ENCODE measurements around the gene UFM1.
A peak's percentile ranks its signal among the peaks of the same experiment; 100 is the strongest.
"Not testable (repeated sequence)": the region's sequence is repeated elsewhere in the genome, so short reads cannot be mapped to it uniquely, and the experiment has no call there.

UFM1 gene

GRCh38 chr13:38349390-38350113 lies at the start of gene UFM1:
UFM1 (plus strand) TSS chr13:38349851; CDS start chr13:38349920, 69 bp downstream.
- peak; percentile 78 for DNase-seq

DNA sequence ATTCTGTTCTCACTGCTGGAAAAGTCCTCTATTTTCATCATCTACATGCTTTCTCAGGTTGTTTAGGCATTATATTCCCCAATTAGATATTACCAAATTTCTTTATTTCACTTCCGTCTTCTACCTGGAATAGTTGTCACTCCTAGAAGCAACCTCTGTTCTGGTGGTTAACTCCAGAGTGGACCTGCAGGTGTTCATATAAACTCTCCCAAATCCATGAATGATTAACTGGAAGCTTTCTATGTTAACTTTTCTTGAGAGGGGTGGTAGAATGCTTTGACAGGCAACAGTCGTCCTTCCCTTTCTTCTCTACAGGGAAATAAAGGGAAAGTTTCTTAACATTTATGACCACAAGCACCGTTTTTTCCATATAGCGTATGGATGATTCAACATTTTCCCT lies 48.4 kb upstream of the UFM1 start:
- no peak for DNase-seq

DNA sequence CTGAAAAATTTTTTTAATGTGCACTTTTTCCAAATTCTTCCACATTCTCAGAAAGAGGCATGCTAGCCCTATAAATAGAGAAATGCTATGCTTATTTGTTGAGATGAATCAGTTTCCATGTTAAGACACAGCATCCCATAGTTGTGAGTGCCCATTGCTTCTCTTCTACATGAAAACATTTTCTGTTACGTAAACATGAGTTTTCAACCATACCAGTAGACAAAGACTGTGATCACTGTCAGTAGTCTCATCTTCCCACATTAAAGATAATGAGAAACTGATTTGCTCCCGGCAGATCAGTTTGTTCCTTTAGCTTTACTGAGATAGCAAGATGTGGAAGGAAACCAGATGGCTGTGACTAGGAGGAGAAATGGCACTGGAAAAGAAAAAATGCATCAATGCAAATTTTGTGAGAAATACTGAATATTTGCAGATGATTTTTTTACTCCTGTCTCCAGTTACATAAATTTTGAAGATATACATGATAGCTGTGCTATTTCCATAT lies 45.8 kb upstream of the UFM1 start:
- no peak for DNase-seq

GRCh38 chr13:38308736-38309135 lies 40.9 kb upstream of the UFM1 start:
- no peak for DNase-seq

DNA sequence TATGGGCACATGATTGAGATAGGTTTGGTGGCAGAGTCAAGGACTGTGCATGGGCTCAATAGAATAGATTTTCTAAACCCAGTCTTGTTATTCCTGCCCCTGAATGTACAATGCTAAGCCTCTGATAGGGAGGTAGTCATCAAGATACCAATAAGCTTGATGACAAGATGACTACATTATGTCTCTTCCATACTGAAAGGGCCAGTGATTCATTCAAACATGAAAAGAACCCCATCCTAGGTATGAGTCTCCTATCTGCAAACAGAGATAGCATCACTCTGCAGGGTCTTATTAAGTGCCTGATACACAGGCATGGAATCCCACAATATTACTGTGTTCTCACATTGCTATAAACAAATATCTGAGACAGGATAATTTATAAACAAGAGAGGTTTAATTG lies 40.3 kb upstream of the UFM1 start:
- DNase-seq = no peak

GRCh38 chr13:38311175-38311574 lies 38.5 kb upstream of the UFM1 start:
- not testable (repeated sequence) for DNase-seq

DNA sequence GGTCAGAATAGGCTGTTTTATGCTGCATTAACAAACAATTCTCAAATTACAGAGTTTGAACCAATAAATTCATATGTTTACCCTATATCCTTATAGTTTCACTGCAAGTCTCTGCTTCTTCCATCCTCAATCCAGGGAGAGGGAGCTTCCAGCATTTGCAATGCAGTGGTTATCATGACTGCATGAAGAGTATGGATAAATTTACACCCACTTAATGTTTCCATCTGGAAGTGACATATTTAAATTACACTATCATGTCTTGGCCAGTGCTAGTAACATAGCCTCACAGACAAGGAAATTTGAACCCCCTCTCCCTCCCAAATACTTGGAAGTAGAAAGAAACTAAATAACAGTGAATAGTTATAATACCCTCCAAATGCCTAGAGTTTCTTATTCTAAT lies 33.5 kb upstream of the UFM1 start:
- no peak for DNase-seq

GRCh38 chr13:38321654-38322053 lies 28.0 kb upstream of the UFM1 start:
- DNase-seq = no peak

DNA sequence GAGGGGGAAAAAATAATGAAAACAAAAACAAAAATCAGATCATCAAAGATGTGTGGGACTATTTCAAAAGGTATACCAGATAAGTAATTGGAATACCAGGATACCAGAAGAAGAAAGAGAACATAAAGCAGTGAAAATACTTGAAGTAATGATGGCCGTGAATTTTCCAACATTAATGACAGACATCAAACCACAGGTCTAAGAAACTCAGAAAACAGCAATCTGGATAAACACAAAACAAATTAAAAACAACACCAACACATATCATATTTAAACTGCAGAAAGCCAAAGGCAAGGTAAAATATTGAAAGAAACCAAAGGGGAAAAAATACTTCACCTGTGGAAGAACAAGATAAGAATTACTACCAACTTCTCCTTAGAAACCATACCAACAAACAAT lies 24.2 kb upstream of the UFM1 start:
- no peak for DNase-seq

DNA sequence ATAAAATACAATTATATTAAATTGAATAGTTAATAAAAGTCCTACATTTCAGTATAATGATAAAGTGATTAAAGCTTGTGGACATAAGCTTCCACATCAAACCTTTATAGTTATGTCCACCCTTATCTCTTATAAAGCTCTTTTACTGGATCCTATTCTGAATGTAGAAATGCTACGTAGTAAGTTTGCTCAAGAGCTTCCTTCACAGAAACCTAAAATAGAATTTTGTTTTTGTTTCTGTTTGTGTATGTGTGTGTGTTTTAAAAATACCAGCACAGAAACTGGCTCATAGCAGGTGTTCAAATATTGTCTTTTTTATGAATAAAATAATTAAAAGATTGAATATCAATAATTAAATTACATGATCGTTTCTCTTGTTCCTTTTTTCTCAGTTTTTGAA lies 21.0 kb upstream of the UFM1 start:
- no peak for DNase-seq

DNA sequence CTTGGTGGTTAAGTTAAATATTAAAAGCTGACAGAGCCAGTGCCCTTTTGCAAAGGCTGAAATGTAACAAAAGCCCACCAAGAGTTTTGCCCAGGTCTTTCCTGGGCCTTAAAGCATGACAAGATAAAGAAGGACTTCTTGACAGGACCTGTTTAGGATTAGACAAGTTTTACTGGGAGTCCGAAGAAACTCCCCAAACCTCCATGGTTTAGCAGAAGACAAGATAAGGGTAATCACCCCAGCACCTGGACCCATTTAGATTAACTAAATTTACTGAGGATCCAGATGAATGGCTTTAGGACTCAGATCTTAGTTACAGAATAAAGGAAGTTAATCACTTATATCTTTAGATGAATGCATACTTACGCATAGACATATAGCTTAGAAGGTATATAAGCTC lies 14.8 kb upstream of the UFM1 start:
- DNase-seq = no peak

- DNase-seq = no peak
Measured at GRCh38 chr13:38338089-38338488, 11.6 kb upstream of the UFM1 start.

DNA sequence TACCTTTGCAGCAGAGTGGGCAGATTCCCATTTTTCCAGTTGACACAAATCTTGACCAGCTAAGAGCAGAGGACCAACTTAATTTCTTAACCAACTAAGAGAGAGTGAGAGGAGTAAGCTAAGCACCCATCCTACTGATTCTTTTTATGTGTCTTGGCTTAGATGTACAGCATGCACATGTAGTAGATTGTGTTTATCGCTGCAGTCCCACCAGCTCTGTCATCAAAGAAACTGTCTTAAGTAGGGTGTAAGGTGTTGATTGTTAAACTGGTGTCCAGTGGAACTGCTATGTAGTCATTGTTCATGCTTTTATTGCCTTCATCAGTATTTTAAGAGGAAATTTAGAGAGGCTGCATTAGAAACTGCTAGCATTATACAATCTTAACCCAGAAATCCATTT lies 9.0 kb upstream of the UFM1 start:
- no peak for DNase-seq

DNA sequence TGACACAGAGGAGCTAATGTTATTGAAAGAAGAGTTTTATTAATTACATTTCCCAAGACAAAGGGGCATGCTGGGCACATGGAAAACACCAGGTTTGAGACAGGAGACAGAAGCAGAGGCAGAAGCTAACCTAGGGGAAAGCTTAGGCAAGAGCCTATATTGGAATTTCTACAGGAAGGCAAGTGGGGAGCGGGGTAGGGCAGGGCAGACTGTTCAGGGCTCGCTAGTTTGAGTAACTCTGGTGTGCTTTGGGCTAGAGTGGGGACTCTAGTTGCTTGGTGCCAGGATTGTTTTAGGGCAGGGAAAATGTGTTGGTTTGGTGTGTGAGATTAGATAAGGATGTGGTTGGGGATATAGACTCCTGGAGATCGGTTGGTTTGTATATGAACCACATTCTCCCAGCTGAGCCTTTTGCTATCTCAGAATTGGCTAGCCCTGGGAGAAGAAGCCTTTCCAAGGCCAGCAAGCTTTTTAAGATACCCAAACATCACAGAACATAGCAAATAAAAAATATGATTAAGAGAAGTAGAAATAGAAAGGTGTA lies 8.4 kb upstream of the UFM1 start:
- no peak for DNase-seq

DNA sequence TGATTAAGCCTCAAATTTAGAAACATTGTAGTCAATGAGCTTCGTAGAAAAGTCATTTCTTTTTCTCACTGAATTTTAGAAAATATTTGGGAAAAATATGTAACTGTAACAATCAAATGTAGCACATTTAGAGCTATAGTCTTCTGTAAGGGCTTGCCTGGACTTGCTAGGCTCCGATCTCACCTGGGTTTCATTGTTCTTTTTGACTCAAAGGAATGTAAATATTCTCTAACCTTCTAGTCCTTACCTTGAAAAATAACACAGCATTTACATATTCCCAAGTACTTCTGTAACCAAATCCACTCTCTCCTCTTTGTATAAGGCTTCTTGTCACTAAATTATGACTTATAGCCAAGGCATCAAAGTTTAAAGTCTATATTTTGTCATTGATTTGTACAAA lies 2.9 kb upstream of the UFM1 start:
- DNase-seq = no peak

DNA sequence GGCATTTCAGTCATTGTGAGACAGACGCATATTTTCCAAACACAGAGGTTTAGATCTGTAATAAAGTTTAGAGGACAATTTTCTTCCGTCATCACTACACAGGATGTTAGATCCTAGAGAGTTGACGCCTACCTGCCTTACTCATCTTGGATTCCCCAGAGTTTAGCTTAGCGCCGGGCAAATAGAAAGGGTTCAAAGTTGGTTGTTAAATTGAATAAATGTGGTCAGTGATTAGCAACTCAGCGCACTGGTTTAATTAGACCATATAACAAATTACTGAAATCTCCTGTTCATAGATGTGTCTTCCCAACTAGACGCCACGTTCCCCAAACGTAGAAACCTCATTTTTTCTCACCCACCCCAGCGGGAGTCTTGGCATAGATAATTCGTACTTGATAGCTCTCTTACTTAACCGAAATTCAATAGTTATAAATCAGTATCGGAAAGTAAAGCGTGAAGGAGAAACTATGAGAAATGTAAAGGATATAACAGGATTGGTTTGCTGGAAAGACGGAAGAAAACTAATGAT lies 726 bp upstream of the UFM1 start:
- peak; percentile 41 for DNase-seq

GRCh38 chr13:38350114-38350617 lies 515 bp downstream of the UFM1 start:
- peak; percentile 47 for DNase-seq

GRCh38 chr13:38355595-38356119 lies 6.0 kb downstream of the UFM1 start:
- no peak for DNase-seq

DNA sequence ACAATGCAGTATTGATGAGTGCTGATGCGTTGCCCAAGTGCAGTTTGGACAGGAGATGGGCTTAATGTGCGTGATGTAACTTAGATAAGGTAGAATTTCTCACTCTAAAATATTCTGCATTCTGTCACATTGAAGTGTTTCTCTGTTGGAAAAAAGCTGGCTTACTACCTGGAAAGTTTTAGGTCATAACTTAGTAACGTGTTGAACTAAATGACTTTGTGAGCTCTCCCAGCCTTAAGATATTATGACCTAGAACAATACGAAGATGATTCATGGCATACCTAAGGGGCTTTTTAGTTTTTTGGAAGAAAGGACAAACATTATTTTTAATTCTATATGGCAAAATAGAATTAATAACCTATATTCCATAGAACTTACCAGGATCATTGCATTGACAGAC lies 9.0 kb downstream of the UFM1 start:
- no peak for DNase-seq

DNA sequence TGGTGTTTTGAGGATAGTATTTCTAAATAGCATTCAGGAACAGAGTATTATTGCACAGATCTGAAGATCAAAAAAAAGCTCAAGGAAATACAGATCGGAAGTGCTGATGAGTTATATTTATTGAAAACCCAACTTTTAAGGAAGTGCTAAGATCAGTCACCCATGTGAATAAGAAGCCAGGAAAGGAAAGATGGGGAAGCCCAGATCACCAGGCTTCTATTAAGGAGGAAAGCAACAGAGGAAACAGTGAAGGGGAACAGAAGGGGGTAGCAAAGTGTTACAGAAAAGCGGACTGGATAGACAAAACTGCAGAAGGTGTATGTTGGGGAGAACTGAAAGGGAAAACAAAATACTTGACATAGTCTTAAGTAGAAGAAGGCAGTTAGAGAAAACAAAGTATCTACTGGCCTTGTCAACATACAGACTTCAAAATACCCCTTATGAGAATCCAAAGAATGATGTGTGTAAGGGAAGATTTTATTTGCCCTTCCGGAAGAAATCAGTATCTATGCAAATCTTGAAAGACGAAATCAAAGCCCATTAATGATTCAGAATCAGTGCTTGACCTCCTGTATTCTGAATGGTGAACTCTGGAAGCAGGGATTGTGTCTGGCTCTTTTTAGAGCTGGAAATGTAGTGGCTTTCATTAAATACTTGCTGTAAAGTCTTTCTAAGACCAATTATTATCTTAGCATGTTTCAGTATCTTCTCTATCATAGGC lies 12.1 kb downstream of the UFM1 start:
- no peak for DNase-seq

DNA sequence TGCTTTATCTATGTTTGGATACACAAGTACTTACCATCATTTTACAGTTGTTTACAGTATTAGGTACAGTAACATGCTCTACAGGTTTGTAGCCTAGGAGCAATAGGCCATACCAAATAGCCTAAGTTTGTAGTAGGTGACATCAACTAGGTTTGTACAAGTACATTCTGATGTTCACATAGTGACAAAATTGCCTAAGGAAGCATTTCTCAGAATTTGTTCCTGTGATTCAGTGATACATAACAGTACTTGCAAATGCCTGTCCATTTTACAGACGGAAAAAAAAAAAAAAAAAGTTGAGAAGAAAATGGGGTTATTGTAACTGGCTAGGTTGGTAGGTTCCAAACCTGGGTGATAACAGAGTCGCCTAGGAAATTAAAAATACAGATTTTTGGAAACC lies 13.6 kb downstream of the UFM1 start:
- no peak for DNase-seq

DNA sequence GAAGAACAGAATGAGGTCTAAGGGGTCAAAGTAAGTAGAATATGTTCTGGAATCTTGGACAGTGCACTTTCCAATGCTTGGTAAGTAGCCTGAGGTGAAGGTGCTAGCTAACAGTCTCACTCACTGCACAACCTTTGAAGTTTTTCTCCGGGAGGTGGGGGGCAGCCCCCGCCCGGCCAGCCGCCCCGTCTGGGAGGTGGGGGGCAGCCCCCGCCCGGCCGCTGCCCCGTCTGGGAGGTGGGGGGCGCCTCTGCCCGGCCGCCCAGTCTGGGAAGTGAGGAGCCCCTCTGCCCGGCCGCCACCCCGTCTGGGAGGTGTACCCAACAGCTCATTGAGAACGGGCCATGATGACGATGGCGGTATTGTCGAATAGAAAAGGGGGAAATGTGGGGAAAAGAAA lies 14.1 kb downstream of the UFM1 start:
- DNase-seq = not testable (repeated sequence)

- no peak for DNase-seq
Measured at GRCh38 chr13:38365661-38366060, 16.0 kb downstream of the UFM1 start.

Data from activated T-cell treated with anti-CD3 and anti-CD28 coated beads for 4 hours (primary cell).